ENCODE data around the gene ZSCAN10. TPM values are rescaled to one million over a fixed set of nuclear protein-coding genes. Genes with fewer than 3 reads are reported as not detected.

The ZSCAN10 gene
- total RNA-seq, 1 donor from 2014 or later = not detected

- no peaks in the 10 kb centered on the region for H3K9me3 Mint-ChIP-seq
- no peaks in the 10 kb centered on the region for H3K27me3 Mint-ChIP-seq (ENCODE audit: low read depth)
- H3K36me3 Mint-ChIP-seq (ENCODE audit: low read depth) = no peaks in the 10 kb centered on the region
- TF ChIP-seq CTCF (conservative IDR thresholded peaks at IDR 0.05) = no peak
- H3K4me3 Mint-ChIP-seq = no peak overlapping the region
- H3K4me1 Mint-ChIP-seq = peaks cover 21% of the 10 kb centered on the region
- no peak for DNase-seq (ENCODE audit: low read depth, low spot score)
- H3K27ac Mint-ChIP-seq (ENCODE audit: unreplicated experiment) = no peak overlapping the region
Measured at GRCh38 chr16:3118204-3118790, 19.2 kb upstream of the ZSCAN10 start.

GRCh38 chr16:3115561-3115960 lies 16.5 kb upstream of the ZSCAN10 start:
- Mint-ChIP-seq H3K4me1 (peaks cover 27% of the 10 kb centered on the region), H3K9me3 (no peaks in the 10 kb centered on the region), H3K36me3 (ENCODE audit: low read depth) (no peaks in the 10 kb centered on the region), H3K27ac (ENCODE audit: unreplicated experiment) (no peak overlapping the region), H3K4me3 (peak overlapping the region; percentile 75), H3K27me3 (ENCODE audit: low read depth) (no peaks in the 10 kb centered on the region)
- no peak for TF ChIP-seq CTCF (conservative IDR thresholded peaks at IDR 0.05)
- no peak for DNase-seq (ENCODE audit: low read depth, low spot score)

GRCh38 chr16:3115003-3115402 lies 15.9 kb upstream of the ZSCAN10 start:
- Mint-ChIP-seq H3K4me3 (peak overlapping the region; percentile 75), H3K36me3 (ENCODE audit: low read depth) (no peaks in the 10 kb centered on the region), H3K4me1 (peaks cover 27% of the 10 kb centered on the region), H3K9me3 (no peaks in the 10 kb centered on the region), H3K27ac (ENCODE audit: unreplicated experiment) (peak overlapping the region; percentile 35), H3K27me3 (ENCODE audit: low read depth) (no peaks in the 10 kb centered on the region)
- DNase-seq (ENCODE audit: low read depth, low spot score) = no peak
- TF ChIP-seq CTCF (conservative IDR thresholded peaks at IDR 0.05) = no peak

- no peaks in the 10 kb centered on the region for H3K9me3 Mint-ChIP-seq
- no peaks in the 10 kb centered on the region for H3K36me3 Mint-ChIP-seq (ENCODE audit: low read depth)
Measured at GRCh38 chr16:3113765-3114479, 14.8 kb upstream of the ZSCAN10 start.

GRCh38 chr16:3112881-3113574 lies 13.9 kb upstream of the ZSCAN10 start:
- DNase-seq (ENCODE audit: low read depth, low spot score) = no peak
- H3K9me3 Mint-ChIP-seq = no peaks in the 10 kb centered on the region
- H3K4me3 Mint-ChIP-seq = peak overlapping the region; percentile 82
- no peak for TF ChIP-seq CTCF (conservative IDR thresholded peaks at IDR 0.05)
- H3K36me3 Mint-ChIP-seq (ENCODE audit: low read depth) = no peaks in the 10 kb centered on the region
- H3K27ac Mint-ChIP-seq (ENCODE audit: unreplicated experiment) = peak overlapping the region; percentile 54
- H3K4me1 Mint-ChIP-seq = peaks cover 27% of the 10 kb centered on the region
- H3K27me3 Mint-ChIP-seq (ENCODE audit: low read depth) = no peaks in the 10 kb centered on the region

More at GRCh38 chr16:3113765-3114479, 14.8 kb upstream of the ZSCAN10 start:
- H3K4me1 Mint-ChIP-seq = peaks cover 27% of the 10 kb centered on the region
- no peak overlapping the region for H3K27ac Mint-ChIP-seq (ENCODE audit: unreplicated experiment)
- H3K27me3 Mint-ChIP-seq (ENCODE audit: low read depth) = no peaks in the 10 kb centered on the region
- TF ChIP-seq CTCF (conservative IDR thresholded peaks at IDR 0.05) = no peak
- no peak for DNase-seq (ENCODE audit: low read depth, low spot score)
- peak overlapping the region; percentile 82 for H3K4me3 Mint-ChIP-seq
